ENCODE results near the gene PAQR4.

The PAQR4 gene

GRCh38 chr16:2975161-2975795 is 6.1 kb downstream of the PAQR4 start:
- in situ Hi-C loops (cut with HindIII; ENCODE audit: low sequenced_read_pairs) = no loop called here
- H3K4me3 ChIP-seq (ENCODE audit: low read depth, low read length) = no peak overlapping the region
- TF ChIP-seq CTCF (IDR thresholded peaks at IDR 0.05; ENCODE audit: low read depth, low read length) = no peak
- DNase-seq (ENCODE audit: low read depth, low spot score) = no peak

DNA sequence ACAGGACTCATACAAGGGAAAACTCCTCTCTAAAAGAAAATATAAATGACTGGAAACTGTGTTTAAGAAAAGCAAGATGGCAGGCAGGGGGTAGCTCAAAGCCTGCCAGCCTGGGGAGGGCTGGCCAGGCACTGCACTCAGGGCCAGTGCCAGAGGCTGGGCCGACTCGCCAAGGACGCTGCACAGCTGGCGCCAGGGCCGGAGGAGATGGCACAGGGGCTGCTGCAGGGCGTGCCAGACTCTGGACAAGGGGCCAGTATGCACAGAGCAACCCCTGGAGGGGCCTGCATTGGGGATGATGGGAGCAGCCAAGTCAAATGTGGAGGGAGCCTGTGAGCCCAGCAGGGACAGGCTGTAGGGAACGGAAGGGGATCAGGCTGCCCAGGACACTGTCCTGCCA is 7.1 kb downstream of the PAQR4 start:
- no peak for DNase-seq (ENCODE audit: low read depth, low spot score)
- TF ChIP-seq CTCF (IDR thresholded peaks at IDR 0.05; ENCODE audit: low read depth, low read length) = no peak
- in situ Hi-C loops (cut with HindIII; ENCODE audit: low sequenced_read_pairs) = no loop called here
- H3K4me3 ChIP-seq (ENCODE audit: low read depth, low read length) = no peak overlapping the region

DNA sequence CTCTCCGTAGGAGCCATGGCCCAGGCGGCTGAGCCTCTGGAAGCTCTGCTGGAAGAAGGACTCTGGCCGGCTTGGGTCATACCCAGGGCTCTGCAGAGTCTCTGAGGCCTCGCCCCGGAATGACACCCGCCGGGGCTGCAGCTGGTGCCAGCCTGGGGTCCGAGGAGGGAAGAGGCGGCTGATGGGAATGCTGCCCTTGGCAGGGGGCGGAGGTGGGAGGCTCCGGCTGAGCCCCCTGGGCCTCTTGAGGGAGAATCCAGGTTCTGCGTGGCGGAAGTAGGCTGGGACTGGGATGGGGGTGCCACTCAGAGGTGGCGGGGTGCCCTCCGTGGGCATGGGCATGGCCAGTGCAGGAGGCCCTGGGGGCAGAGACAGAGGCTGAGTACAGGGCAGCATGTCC is 7.5 kb downstream of the PAQR4 start:
- no peak for DNase-seq (ENCODE audit: low read depth, low spot score)
- TF ChIP-seq CTCF (IDR thresholded peaks at IDR 0.05; ENCODE audit: low read depth, low read length) = no peak
- in situ Hi-C loops (cut with HindIII; ENCODE audit: low sequenced_read_pairs) = no loop called here
- no peak overlapping the region for H3K4me3 ChIP-seq (ENCODE audit: low read depth, low read length)

DNA sequence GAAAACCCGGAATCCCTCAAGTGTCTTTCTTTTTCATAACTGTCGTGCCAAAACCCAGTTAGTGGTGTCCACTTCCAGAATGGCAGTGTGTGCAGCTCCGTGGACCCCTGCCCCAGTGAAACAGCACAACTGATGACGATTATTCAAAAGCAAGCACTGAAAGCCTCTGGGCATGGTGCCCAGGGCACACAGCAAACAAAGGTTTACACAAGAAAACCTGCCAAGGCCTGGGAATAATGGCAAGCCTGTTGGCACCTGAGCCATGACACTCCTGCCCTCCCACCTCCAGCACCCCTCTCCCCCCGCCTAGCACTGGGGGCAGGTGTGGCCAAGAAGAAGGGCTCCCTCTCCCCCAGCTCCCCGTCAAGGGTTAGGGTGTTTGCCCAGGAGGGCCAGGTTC is 8.3 kb downstream of the PAQR4 start:
- no peak for TF ChIP-seq CTCF (IDR thresholded peaks at IDR 0.05; ENCODE audit: low read depth, low read length)
- no peak overlapping the region for H3K4me3 ChIP-seq (ENCODE audit: low read depth, low read length)
- no peak for DNase-seq (ENCODE audit: low read depth, low spot score)
- in situ Hi-C loops (cut with HindIII; ENCODE audit: low sequenced_read_pairs) = no loop called here

DNA sequence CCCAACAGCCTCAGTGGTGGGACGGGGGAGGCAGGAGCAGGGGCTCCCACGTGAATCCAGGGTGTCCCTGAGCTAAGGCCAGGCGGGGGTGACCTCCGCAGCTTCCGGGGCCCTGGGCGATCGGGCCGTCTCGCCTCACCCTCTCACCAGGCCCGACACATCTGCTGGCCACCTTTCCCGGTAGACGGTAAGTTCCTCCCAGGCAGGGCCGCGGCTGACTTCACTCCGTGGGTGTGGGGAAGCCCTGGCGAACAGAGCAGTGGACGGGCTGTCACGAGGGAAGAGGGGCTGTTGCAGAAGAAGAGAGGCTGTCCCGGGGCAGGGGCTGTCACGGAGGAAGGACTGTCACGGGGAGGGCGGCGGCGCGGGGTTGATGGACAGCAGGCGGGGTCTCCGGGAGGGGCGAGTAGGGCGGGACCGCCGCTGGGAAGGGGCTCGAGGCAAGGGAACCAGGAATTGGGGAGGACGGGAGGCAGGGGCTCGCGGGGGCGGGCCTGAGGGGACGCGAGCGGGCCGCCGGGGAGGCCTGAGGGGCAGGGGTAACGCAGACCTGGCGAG is 10.6 kb downstream of the PAQR4 start:
- in situ Hi-C loops (cut with HindIII; ENCODE audit: low sequenced_read_pairs) = no loop called here
- no peak for DNase-seq (ENCODE audit: low read depth, low spot score)
- peak overlapping the region; percentile 66 for H3K4me3 ChIP-seq (ENCODE audit: low read depth, low read length)
- no peak for TF ChIP-seq CTCF (IDR thresholded peaks at IDR 0.05; ENCODE audit: low read depth, low read length)

DNA sequence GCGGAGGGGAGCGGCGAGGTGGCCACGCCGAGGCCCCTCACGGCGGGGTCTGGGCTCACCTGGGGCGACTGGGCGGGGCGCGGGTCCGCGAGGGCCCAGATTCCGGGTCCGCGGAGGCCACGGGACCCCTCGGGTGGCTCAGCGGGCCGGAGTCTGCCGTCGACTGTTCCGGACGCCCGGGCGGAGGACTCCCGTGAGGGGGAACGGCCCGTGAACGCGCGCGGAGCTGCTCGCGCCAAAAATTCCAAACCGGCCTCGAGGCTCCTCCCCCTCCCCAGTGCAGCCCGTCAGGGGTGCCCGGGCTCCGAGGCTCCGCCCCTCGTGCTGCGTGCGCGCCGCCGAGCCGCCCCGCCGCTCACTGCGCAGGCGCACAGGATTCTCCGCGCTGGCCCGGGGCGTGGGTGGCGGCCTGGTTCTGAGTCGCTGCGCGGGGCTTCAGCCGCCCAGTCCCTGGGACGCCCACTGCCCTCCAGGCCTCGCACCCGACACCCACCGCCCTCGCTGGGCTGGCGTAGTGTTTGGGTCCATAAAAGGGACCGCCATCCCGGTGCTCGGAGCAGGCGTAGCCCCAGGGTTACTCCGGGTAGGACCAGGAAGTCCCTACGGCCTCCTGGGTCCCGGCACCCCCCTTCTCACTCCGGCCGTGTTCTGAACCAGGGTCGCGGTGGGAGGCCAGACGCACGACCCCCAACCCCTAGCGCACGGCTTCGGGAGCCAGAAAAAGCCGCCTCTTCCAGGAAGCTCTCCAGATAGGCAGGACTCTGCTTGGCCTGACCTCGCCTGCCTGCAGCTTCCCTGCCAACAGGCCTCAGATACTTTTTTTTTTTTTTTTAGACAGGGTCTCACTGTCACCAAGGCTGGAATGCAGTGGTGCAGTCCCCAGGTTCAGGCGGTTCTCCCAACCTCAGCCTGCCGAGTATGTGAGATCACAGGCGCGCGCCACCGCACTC is 11.4 kb downstream of the PAQR4 start, which contains the start of gene PKMYT1:
TSS of gene PKMYT1 (minus strand) at position 220 of the 950 bp plus-strand sequence. CDS start 789 bp downstream, outside the sequence.
- in situ Hi-C loops (cut with HindIII; ENCODE audit: low sequenced_read_pairs) = no loop called here
- H3K4me3 ChIP-seq (ENCODE audit: low read depth, low read length) = peak within 1 kb of the TSS; percentile 66
- TF ChIP-seq CTCF (IDR thresholded peaks at IDR 0.05; ENCODE audit: low read depth, low read length) = no peak
- DNase-seq (ENCODE audit: low read depth, low spot score) = peak; percentile 77
